ENCODE measurements around the gene FAM118B.
A peak's percentile ranks its signal among the peaks of the same experiment; 100 is the strongest.
"Not testable (repeated sequence)": the region's sequence is repeated elsewhere in the genome, so short reads cannot be mapped to it uniquely, and the experiment has no call there.

FAM118B gene

DNA sequence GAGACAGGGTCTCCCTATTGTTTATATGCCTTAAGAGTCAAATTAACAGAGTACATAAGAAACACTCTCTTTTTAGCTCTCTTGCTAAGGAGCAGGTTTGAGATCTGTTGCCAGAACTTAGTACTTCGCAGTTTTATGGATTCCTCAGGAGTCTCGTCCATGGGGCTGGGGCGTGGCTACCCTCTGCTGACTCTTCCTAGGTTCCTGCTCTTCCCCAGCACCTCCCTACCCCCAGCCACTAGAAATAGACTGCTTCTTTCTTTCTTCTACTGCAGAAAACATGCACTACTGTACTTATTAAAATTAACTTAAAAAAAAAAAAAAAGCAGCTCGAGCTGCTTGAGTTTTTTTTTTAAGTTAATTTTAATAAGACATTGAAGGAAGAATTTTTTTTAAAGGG lies 8.0 kb downstream of the FAM118B start:
- no peak for DNase-seq

DNA sequence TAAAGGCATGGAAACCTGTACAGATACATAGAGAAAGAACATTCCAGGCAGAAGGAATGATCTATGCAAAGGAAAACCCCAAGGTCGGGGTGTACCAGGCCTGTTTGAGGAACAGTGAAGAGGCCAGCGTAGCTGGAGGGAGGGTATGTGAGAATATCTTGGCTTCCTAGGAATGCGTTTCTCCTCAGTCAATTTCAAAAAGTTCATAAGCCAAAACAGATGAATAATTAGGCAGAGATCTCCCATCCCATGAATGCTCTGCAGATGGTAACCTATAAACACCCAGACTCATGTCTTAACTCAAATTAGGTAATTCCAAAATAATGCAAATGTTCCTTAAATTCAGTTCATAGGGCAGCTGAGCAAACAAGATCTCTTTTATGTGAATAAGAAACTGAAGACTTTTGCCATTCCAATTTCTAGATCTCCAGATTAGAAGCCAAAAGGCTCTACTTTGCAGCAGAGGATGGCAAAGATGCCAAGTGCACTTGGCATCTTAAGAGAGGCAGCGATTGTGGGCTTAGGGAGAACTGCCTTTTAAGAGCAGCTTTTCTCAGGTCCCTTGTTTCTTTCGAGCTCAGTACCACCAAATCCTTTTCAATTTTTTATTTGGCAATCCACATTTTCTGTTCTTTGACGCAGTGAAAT lies 13.2 kb downstream of the FAM118B start:
- no peak for DNase-seq

DNA sequence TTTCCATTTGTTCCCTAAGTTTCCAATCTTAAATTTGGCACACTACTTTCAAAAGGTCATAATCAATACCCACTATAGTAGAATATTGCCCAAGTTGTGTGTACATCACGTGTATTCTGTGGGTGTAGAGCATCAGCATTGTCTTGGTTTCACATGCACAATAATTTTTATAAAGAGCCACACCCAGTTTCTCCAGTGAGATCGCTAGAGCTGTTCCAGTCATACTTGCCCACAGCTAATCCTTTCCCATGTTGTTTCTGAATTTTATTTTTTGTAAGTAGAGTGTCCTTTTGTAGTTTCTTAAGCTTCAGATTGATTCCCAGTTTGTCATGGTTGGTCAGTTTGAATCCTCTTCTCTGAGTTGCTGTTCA lies 13.7 kb downstream of the FAM118B start:
- DNase-seq: no peak

DNA sequence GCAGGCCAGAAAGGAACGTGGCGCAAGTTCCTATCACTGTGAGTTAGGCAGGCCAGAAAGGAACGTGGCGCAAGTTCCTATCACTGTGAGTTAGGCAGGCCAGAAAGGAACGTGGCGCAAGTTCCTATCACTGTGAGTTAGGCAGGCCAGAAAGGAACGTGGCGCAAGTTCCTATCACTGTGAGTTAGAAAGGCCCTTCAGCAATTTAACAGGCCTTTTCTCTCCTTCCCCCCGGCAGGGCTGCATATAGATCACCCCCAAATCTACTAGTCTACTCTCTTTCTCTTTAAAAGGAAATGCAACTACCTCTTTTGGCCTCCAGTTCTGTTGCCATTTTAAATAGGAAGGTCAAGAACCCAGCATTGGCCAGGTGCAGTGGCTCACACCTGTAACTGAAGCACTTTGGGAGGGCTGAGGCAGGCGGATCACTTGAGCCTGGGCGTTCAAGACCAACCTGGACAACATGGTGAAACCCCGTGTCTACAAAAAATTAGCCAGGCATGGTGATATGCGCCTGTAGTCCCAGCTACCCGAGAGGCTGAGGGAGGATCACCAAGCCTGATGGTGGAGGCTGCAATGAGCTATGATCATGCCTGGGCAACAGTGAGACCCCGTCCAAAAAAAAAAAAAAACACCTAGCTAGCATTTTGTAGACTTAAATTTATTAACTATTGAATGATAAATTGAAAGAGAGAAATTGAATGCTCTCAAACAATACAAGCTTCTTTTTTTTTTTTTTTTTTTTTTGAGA lies 14.9 kb downstream of the FAM118B start:
- DNase-seq: no peak

DNA sequence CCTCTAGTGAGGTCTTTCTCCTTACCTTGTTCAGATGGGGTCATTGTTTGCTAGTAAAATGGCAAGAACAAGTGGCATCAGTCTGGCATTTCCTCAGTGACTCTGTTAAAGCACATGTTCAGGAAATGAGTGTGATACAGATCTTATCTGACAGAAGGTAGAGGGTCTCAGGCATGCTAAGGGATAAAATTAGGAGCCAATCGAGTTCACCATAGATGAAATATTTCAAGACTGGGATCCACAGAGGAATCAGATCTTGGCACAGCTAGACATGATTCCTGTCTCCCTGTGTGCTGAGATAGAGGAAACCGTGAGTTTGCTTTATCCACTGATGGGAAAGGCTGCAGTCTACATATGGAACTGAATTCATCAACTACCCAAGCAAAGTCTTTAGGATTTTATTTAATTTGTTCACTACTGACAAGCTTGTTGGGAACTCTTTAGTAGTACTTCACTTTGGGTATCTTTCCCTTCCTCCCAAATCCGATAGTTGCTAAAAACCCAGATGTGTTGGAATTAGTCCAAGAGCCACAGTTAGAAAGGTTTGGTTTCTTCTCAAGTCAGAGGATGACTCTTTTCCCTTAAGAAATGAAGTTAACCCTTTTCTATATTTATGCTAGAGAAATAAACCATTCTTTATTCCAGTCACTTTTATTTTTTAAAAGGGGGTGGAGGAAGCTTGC lies 18.4 kb downstream of the FAM118B start:
- no peak for DNase-seq

DNA sequence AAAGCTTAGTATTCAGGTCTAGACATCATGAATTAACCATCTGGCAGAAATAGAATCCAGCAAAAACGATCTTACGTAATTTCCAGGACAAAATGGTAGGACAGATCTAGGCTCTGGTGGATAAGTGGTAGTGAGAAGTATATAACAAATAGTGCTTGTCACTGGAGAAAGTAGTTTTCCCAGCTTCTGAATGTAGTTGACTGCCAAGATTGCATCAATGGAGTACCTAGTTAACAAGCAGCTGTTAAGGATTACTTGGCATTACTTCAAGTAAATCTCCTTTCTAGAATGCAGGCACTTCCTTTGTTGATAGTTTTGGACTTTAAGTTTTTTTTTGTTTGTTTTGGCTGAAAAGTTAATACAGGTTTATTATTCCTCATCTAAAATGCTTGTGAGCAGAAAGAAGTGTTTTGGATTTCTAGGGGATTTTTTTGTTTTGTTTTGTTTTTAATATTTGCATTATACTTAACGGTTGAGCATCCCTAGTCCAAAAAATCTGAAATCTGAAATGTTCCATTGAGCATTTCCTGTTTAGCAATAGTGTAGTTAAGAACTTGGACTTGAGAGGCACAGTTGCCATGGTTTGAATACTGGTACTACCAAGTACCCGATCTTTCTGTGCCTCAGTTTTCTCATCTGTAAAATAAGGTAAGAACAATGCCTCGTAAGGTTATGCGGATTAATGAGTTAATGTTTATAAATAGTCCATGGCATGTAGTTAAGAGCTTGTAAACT lies 20.3 kb downstream of the FAM118B start:
- DNase-seq: no peak

DNA sequence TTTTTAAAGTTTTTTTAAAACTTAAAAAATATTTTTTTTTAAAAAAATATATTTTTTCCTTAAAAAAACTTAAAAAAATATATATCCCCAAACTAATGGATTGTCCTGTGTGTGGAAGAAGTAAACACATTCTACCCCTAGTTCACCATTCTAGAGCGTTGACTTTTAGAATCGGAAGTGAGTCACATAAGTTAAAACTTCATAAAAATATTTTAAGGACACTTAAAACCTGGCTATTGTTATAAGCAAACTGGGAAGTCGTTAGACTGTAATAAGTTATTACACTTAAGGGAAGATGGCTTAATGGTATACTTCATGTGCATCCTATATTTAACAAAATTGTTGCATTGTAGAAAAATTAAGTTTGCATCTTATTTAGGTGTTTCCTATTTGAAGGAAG lies 21.1 kb downstream of the FAM118B start:
- no peak for DNase-seq

DNA sequence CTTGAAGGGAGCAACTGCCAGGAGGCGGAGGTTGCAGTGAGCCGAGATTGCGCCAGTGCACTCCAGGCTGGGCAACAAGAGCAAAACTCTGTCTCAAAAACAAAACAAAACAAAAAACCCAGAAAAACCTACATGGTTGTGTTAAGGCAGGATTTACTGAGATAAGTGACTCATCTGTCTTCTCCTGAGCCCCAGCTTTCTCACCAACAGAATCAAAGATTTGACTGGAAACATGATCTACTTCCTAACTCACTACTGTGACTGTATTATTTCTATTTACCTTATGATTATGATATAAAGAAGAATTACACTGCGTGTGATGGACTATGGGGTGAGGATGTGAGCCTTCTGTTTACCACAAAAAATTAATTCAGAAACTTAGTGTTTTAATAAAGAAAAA lies 21.8 kb downstream of the FAM118B start:
- DNase-seq: no peak

DNA sequence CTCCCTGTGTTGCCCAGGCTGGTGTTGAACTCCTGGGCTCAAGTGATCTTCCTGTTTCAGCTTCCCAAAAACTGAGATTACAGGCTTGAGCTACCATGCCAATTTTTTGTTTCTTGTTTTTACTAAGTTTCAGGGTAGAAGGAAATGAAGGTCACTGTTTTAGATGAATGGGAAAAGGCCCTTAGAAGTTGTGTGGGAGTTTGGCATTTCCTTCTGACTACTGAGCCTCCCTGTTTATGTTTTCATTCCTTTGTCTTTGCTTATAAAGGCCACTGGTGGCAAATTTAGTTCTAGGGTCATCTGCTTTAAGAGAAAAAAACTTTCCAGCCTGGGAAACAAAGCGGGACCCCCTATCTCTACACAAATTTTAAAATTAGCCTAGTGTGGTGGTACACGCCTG lies 35.1 kb downstream of the FAM118B start:
- DNase-seq: no peak

DNA sequence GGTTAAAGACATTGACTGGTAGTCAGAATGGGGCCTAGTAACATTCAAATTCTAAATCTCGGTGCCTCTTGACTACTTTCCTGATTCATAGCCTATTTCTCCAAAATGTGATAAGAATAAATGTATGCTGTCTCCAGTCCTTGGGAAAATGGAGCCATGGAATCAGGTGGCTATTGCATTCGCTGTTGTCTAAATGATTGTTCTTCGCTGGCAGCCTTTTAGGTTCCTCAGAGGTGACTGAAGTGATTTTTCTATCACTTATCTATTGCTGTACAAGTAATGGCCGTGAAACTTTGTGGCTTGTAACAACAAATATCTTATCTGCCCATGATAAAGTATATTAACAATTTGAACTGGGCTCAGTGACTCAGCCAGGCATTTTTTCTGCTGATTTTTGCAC lies 41.7 kb downstream of the FAM118B start:
- DNase-seq: no peak

DNA sequence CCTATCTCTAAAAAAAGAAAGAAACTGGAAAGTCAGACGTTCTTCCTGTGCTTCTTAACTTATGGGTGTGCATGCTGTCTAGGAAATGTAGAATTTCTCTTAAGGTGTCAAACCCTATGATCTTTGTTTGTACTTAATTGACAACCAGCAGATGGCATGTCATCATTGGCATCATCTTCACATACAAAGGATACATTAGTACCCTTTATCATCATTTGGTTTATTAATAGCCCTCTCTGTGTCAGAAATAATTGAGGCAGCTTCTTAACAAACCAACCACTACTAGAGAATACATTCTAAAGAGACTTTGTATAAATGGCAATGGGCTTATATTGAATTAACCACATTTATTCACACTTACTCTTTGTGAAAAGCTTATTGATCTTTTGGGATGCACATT lies 43.2 kb downstream of the FAM118B start:
- no peak for DNase-seq

DNA sequence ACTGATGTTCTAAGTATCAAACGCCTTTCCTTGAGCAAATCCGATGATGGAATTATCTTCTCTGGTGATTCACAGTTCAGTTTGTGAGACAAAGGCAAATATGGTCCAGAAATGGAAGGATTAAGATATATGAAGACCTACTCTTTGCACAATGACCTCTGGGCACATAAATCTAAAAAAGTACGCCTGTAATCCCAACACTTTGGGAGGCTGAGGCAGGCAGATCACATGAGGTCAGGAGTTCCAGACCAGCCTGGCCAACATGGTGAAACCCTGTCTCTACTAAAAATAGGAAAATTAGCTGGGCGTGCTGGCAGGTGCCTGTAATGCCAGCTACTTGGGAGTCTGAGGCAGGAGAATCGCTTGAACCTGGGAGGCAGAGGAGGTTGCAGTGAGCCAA lies 43.9 kb downstream of the FAM118B start:
- DNase-seq: not testable (repeated sequence)

DNA sequence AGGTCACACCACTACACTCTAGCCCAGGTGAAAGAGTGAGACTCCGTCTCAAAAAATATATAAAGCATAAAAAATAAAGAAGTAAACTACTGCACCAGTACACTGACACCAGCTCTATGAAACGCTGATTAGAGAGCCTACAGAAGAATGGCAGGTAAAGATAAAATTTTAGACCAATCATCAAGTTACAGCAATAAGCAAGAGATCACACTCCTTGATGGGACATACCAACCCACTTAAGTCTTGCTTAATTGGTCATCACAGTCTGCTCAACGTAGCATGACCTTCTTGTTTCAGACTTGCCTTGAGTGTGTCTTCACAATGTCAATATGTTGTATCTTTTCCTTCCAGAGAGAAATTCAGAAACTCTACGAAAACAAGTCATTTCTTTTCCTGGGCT lies 44.6 kb downstream of the FAM118B start:
- DNase-seq: no peak

DNA sequence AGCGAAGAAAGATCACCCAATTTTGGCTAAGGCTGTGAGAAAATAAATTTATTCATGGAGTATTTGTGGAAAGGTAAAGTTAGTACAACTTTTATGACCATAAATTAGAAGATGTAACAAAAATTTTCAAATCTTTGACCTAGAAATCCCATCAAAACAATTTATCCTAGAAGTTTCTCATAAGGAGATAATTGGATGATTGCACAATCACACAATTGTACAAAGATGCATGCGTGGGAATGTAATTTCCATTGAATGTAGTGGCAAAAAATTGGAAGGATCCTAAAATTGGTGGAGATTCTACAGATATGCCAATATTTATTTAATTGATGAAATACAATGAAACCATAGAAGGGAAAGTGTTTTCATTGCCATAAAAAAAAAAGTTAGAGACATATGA lies 45.6 kb downstream of the FAM118B start:
- no peak for DNase-seq

DNA sequence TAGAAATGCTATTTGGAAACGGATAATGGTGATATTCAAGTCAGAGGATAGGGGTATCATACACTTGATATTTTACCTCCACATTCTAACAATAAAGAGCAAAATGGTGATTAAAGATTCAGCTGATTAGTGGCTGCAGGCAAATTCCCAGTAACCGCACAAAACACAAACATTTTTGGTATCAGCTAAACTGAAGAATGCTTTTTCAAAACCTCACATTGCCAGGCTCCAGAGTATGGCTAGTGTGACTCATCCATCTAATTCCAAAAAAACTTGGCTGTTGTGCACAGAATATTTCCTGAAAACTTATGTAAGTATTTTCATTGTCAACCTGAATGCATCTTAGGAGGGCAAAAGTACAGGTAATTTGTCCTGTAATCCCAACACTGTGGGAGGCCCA lies 46.2 kb downstream of the FAM118B start:
- no peak for DNase-seq

DNA sequence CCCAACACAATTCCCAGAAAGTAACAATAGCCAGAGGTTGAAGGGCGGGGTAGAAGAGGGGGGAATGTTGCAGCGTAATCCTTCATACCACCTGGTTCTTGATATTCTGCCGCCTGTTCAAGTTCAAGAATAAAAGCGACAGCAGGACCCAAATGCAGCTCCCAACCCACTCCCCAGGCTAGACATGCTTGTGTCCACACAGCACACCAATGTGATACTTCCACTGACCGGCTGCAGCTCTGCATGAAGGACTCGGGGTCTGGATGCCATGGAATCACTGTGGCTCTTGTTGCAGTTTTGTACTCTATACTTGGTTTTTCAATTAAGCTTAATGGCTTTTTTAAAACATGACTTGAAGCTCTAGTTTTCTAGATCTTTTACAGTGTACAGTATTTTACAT lies 50.6 kb downstream of the FAM118B start:
- DNase-seq: no peak

DNA sequence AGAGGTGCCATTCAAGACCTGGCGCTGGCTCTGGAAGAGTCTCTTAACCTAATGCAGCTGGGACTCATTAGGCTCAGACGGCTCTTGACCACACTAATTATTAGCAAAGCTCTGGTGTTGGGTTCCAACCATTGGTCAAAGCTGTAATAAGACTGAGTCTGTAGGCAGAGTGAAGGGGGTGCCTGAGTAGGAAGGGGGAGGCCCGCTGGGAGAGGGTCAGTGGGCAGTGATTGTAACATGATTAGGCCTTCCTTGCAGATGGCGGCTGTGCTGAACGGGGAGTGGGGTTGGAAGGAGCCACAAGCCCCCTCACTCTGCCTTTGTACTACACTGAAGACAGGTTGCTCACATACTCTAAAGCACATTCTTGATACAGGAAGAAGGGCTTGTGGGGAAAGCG lies 51.9 kb downstream of the FAM118B start:
- no peak for DNase-seq

DNA sequence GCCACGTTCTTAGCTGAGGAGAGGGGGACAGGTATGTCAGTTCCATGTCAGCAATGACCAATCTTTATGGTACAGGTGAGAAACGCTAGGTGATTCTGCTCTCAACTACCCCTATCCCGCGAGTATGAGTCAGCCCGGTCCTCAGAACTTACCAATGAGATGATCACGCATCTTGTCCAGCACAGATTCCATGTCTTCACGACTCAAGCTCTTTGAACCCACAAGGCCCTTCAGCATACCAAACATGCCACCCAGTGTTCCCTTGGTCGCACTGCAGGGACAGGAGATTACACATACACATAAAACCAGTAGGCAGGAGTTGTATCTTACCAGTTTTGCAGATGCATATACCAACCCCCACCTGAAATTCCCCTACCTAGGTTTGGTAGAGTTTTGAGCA lies 54.2 kb downstream of the FAM118B start:
- DNase-seq: no peak

DNA sequence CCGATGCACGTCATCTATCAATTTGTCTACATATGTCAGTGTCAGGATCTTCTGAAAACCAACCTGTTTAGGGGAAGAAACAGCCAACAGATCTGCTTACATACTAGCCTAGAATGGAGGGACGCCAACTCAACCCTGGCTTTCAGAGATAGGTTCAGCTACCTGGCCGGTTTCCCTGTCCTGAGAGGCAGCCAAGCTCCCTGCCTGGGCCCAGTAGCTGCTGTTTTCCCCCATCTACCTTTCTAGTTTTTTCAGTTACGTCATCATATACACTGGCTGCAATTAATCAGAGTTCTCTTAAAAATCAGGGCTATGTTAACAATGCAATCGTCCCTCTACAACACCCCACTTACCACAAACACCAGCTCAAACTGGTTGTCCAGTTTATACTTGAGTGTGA lies 56.1 kb downstream of the FAM118B start:
- DNase-seq: no peak

DNA sequence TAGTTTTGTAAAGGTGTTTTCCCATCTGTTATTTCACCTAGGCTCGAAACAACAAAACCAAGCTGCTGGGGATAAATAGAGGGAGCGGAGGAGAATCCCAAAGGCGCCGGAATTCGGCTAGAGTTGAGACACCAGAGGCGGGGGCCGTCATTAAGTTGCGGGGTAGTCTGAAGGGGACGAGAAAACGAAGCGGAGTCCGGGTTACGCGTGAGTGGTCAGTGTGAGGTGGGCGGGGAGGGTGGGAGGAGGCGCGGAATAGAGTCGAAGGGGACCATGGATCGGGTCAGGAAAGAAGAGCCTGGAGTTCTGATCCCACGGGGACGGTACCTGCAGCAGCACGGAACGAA lies 56.8 kb downstream of the FAM118B start:
- no peak for DNase-seq

DNA sequence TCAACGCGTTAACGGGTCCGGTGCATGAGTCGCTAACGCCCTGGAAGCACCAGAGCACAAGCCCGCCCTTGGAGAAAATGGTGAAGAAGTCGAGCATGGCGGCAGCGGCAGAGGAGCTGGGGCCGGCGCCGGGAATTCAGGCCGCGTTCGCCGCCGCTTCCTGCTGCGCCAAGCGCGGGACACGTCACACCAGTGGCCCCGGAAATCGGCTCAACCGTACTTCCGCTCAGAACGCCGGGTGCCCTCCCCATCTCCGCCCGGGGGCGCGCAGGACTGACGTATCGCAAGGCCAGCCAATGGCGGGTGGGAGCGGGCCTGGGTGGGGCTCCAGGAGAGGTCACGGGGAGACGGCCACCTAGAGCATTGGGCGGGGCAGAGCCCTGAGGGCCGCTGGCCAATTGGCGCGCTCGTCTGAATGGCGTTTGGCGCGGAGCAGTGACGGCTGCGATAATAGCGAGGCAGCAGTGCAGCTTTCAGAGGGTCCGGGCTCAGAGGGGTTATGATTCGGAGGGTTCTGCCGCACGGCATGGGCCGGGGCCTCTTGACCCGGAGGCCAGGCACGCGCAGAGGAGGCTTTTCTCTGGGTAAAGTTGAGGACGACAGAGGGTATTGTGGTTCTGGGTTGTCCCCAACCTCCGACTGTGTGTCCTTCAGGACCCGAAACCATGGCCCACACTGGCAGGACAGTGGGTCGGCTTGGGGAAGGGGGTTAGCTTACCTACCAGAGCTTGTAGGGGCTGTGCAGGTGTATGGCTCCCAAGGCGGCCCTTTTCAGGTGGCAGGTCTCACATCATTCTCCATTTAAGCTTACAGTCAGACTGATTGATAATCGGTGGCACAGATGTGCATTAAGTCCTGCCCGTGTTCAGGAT lies 57.4 kb downstream of the FAM118B start, which contains the start of the genes FOXRED1 and SRPRA:
Gene FOXRED1 (plus strand): TSS at position 447 of the 872 bp plus-strand sequence. CDS start 53 bp downstream, at position 500.
Gene SRPRA (minus strand): TSS at position 188 of the 872 bp plus-strand sequence. CDS start 91 bp downstream, at position 97.
- DNase-seq: peak; percentile 100

DNA sequence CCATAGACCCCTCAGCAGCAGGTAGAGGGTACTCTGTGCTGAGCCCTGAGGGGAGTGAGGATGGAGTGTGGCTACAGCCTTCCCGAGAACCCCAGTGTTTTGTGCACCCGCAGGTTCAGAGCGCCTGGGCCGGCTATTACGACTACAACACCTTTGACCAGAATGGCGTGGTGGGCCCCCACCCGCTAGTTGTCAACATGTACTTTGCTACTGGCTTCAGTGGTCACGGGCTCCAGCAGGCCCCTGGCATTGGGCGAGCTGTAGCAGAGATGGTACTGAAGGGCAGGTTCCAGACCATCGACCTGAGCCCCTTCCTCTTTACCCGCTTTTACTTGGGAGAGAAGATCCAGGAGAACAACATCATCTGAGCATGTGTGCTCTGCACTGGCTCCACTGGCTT lies 65.7 kb downstream of the FAM118B start:
- DNase-seq: no peak
